HG02763 (cell line): Measurements from ENCODE around the gene MAP3K4.

Source experiments
- ATAC-seq: cut with Tn5 transposase; IDR thresholded peaks from one replicate; pipeline ENCODE4 v1.9.1; 2021; ENCODE audit warnings: mild to moderate bottlenecking, moderate library complexity; ENCODE audit not compliant: unreplicated experiment

MAP3K4 gene

GRCh38 chr6:161137839-161138542, 146.4 kb downstream of the MAP3K4 start:
- ATAC-seq, result no peak

DNA sequence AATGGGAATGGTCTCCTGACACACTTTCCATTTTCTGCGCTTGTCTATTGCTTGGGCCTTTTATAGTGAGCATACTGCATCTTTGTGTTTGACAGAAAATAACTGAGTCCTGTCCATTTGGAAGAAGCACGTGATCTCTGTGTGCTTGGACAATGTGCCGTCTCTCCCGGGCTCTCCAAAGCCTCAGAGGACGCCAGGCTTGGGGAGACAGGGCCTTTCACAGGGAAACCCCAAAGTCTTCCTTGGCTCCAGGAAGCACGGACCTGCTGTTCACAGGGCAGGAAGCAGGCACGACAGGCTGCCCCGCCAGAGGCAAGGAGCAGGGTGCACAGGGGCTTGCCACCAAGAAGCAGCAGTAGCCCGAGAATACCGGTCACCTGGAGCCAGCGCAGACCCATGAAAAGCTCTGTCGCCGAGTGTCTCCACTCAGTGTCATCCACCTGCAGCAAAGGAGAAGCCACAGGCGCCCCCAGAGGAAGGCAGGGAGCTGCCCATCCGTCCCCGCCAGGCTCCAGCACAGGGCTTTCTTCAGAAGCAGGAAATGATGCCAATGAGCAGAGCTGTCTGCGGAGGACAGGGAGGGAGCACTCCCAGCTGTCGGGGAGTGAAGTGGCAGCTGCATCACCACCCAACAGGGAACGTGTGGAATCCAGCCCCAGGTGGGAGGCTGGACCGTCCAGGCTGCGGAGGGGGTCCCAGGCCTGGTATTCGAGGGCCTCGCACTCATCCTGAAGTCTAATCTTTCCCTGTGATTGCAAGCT, 147.2 kb downstream of the MAP3K4 start:
- no peak for ATAC-seq

DNA sequence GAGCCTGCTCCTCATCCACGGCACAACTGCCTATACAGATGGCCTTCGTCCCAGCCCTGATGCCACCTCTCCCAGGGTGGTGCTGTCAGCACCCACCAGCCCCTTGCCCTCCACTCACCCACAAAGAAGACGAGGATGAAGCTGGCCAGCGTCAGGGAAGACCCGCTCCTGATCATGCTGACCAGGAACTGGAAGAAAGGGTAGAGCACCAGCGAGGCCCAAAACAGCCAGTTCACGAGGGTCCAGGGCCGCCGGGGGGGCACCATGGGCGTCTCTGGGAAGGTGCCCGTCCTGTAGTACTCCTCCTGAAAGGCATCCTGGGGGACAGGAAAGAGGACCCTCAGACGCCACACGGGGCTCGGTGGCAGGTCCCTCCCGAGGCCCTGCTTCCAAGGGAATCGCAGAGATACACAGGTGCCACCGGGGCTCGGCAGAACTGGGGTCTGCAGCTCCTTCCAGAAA, 147.8 kb downstream of the MAP3K4 start:
- ATAC-seq, result no peak

- no peak for ATAC-seq
Observed at GRCh38 chr6:161139766-161140553, 148.4 kb downstream of the MAP3K4 start.

DNA sequence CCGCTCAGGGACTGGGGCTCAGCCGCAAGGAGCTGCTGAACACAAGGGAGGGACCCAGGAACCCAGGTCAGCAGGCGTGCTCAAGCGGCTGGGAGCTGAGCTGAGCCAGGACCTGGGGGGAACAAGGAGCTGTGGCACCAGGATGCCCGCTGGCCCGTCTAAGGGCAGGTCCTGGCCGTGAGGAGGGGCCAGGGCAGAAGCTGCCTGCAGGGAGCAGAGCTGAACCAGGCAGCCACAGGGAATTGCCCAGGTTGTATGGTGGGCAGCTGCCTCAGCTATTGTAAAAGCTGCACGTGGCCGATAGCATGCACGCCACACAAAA, 148.9 kb downstream of the MAP3K4 start:
- ATAC-seq, result no peak

- ATAC-seq, result no peak
Observed at GRCh38 chr6:161141173-161141572, 149.6 kb downstream of the MAP3K4 start.

GRCh38 chr6:161142957-161143296, 151.4 kb downstream of the MAP3K4 start:
- ATAC-seq, result no peak

GRCh38 chr6:161143663-161144430, 152.3 kb downstream of the MAP3K4 start:
- no peak for ATAC-seq

DNA sequence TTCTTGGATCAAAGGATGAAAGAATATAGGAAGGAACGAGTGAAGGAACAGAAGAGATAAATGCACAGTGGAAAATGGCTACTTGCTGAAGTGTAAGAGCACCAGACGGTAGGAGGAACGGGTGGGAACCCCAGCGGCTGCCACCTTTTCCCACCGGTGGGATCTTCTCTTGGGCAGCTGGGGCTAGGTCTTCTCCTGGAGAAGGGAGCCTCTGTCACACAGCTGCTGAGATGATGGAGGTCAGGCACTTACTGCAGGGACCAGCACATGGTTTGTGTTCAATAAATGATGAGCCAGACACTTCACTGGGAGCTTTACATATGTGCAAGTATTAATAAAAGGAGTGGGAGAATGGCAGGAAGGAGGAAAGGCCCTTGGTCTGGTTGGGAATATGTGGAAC, 158.6 kb downstream of the MAP3K4 start:
- no peak for ATAC-seq

- ATAC-seq, result no peak
Observed at GRCh38 chr6:161150566-161150965, 159.0 kb downstream of the MAP3K4 start.

GRCh38 chr6:161151059-161151645, 159.6 kb downstream of the MAP3K4 start:
- ATAC-seq, result no peak

GRCh38 chr6:161151660-161152526, 160.3 kb downstream of the MAP3K4 start:
- ATAC-seq, result no peak

- no peak for ATAC-seq
Observed at GRCh38 chr6:161152527-161152862, 160.9 kb downstream of the MAP3K4 start.

DNA sequence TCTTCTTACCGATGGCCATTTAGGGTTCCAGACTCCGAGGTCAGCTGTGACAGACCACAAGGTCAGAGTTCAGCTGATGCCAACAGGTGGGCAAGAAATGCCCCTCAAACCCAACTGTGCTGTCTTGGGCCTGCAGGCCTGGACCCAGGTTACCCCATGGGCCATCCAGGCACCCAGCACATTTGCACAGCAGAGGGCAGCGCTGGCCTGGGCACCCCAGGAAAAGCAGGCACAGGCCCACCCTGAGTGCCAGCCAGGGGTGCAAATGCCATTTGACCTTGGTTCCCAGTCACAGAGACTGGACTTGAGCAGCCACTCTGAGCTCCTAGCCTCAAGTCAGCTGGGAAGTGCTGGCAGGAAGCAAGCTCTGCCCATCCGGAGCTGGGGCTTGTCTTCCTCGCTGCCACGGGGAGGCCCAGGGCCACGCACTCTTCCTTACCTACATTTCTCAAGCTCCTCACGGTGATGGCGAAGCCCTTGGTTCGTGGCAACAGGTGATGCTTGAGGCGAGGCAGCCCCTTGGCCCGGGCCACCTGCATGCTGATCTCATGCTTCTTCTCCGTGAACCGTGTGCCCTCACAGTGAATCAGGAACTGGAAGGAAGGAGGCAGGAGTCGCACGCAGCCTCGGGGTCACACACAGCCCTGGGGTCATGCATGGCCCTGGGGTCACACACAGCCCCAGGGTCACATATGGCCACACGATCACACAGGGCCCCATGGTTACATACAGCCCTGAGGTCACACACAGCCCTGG, 161.5 kb downstream of the MAP3K4 start:
- no peak for ATAC-seq

DNA sequence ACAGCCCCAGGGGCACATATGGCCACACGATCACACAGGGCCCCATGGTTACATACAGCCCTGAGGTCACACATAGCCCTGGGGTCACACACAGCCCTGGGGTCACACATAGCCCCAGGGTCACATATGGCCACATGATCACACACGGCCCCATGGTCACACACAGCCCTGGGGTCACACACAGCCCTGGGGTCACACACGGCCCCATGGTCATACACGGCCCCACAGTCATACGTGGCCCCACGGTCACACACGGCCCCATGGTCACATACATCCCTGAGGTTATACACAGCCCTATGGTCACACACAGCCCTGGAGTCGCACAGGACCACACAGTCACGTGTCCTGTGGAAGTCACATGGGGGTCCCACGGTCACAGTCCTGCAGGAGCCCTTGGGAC, 162.2 kb downstream of the MAP3K4 start:
- no peak for ATAC-seq

DNA sequence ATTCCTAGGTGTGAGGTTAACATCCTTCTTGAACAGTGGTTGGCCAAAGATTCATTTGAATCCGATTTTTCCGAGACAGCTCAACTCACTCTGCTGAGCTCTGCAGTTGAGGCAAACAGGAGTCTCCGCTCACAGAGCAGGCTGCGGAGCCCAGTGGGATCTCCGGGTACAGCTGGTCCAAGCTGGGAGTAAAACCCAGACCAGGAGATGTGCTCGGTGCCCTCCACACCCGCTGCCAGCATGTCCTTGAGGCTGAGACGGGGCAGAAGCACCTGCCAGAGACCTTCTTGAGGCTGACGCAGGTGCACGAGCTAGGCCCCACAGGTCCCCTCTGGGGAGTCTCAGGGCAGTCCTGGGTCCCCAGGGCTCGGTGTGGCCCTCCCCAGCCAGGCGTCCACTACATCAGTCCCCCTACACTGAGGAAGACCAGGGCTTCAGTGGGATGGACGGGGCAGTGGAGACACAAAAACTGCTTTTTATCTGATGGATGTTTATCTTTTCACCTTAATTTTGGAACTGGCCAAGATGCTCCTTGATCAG, 163.3 kb downstream of the MAP3K4 start:
- no peak for ATAC-seq

DNA sequence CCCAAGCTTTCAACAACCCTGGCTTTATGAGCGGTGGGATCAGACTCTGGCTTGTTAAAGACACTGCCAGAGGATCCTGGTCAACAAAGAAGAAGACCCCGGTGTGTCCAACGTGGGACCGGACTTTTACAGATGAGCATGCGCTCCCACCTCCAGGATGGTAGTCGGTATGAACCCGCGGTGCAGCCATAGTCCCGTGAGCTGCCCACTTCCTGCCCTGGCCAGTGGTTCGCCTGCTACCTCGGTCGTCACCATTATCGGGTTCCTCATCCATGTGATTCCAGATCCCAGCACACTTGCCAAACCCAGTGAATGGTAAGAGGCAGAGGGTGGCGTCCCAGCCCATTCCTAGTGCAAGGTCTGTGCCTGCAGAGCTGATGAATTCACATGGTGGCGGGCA, 169.6 kb downstream of the MAP3K4 start:
- no peak for ATAC-seq

DNA sequence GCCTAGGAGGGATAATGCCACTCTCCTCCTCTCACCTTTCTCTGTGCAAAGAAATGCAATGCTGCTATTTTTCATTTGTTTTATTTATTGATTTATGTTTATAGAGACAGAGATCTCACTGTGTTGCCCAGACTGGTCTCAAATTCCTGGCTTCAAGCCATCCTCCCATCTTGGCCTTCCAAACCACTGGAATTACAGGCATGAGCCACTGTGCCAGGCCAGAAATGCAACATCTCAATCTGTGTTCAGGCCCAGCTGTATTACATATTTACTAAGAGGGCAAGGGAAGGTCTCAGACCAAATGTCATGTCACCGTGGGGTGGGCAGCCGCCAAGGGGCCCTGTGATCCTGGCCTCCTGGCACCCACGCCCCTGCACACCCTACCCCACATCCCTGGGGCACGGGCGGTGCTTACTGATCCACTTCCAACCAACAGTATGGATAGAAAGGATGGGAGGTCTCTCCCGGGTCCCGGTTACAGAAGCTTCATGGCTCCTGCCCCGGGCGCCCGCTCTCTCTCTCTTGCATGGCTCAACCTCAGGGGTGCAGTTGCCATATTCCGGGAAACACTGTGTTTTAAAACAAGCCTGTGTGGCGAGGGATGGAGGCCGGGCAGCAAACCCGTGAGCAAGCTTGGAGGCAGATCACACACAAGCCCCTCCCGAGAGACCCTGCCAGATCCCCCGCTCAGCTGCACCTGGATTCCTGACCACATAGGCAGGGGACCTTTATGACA, 170.5 kb downstream of the MAP3K4 start:
- no peak for ATAC-seq
